LNCAP (cell line): Measurements from ENCODE around the gene PRKG1.

ENCODE experiments used
- CTCF ChIP-seq: fragments of 450-650 bp; IDR thresholded peaks from 2 replicates; pipeline ENCODE4 v1.5.1; 2017; ENCODE audit warnings: mild to moderate bottlenecking

PRKG1 gene

GRCh38 chr10:51416494-51416893 is 342.2 kb downstream of the PRKG1 start:
- TF ChIP-seq CTCF: no peak

GRCh38 chr10:51419196-51420093 is 345.2 kb downstream of the PRKG1 start:
- TF ChIP-seq CTCF: no peak

- no peak for TF ChIP-seq CTCF
These were observed 347.6 kb downstream of the PRKG1 start for GRCh38 chr10:51421853-51422252.

GRCh38 chr10:51422311-51423120 is 348.2 kb downstream of the PRKG1 start:
- TF ChIP-seq CTCF: peak; percentile 82

- no peak for TF ChIP-seq CTCF
These were observed 348.8 kb downstream of the PRKG1 start for GRCh38 chr10:51423121-51423452.

DNA sequence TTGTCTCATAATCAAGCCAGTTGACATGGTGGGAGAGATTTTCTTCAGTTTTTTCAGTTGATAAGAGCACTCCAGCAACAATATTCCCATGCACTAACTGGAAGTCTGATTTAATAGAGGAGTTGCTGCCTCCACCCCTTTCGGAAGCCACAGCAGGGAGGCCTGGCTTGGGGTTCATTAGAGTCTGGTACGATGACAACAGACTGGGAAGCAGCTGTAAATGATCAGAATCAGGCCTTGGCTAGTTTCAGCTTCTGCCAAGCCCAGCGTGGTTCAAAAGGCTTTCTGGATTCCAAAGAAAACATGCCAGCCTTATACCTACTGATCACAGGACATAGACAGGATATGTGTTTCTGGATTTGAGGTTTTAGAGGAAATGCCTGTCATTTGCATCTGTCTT is 351.1 kb downstream of the PRKG1 start:
- no peak for TF ChIP-seq CTCF

DNA sequence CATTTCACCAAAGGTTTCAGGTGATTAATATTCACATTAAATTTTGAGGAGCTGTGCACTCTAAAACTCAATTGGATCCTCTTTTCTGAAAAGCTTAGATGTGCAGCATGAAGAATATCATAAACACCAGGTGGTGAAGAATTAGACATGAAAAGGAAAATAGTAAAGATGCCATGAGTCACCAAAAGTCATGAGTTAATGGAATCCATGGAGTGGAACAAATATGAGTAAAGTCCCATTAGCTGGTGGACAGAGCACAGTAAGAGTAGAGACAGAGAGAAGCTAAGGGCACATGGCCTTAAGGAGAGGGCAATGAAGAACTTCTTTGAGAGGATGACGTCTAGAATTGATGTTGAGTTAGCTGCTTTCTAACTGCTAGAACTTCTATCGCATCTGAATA is 353.5 kb downstream of the PRKG1 start:
- TF ChIP-seq CTCF: no peak
